ENCODE measurements around the gene FANCC. TPM values are rescaled to one million over a fixed set of nuclear protein-coding genes. Genes with fewer than 3 reads are reported as not detected.

The FANCC gene
- total and polyA plus RNA-seq, 2 of the 4 experiments (the other 2 are of a cell fraction): 4.7 to 6.3 TPM

- DNase-seq: no peak
- Histone ChIP-seq H3K9ac (ENCODE audit: low read depth, low read length) (no peak overlapping the region), H2BK5ac (ENCODE audit: low read depth, low read length, poor library complexity, severe bottlenecking) (no peak overlapping the region), H3K56ac (ENCODE audit: extremely low read depth, insufficient read depth, low read length) (no peak overlapping the region), H3K9me1 (ENCODE audit: insufficient read depth, low read length) (no peaks in the 10 kb centered on the region; the same call in 1 of the 2 replicates), H3K27ac (ENCODE audit: insufficient read depth, low read length) (no peak overlapping the region), H3K14ac (replicated peaks; ENCODE audit: low read depth, low read length) (no peak overlapping the region), H3K4me1 (ENCODE audit: control insufficient read depth, insufficient read depth, low read length) (peaks cover 2% of the 10 kb centered on the region; the same call in 1 of the 2 replicates), H3K23ac (ENCODE audit: low read depth, low read length) (no peak overlapping the region), H4K5ac (ENCODE audit: low read depth, low read length) (no peak overlapping the region), H3K4me3 (ENCODE audit: insufficient read depth, low read depth, low read length) (no peak overlapping the region), H4K91ac (ENCODE audit: insufficient read depth, low read depth, low read length) (no peak overlapping the region), H2AK5ac (ENCODE audit: low read depth, low read length) (no peak overlapping the region), H3K18ac (ENCODE audit: low read depth, low read length) (no peak overlapping the region), H3K9me3 (ENCODE audit: control insufficient read depth, insufficient read depth, low read length) (no peaks in the 10 kb centered on the region), H3K36me3 (ENCODE audit: control insufficient read depth, insufficient read depth, low read length) (no peaks in the 10 kb centered on the region), H4K8ac (ENCODE audit: low read depth in 2 of 2, low read length in 2 of 2) (no peak overlapping the region), H2BK15ac (ENCODE audit: low read depth, low read length) (no peak overlapping the region), H3K4ac (ENCODE audit: low read depth, low read length) (no peak overlapping the region), H3K4me2 (ENCODE audit: low read depth, low read length) (no peak overlapping the region), H2BK120ac (ENCODE audit: low read depth, low read length) (no peak overlapping the region), H2AFZ (replicated peaks; ENCODE audit: low read length, poor library complexity) (no peak overlapping the region), H4K20me1 (ENCODE audit: insufficient read depth, low read length) (no peaks in the 10 kb centered on the region), H3K79me1 (ENCODE audit: low read depth in 1 of 2, low read length in 2 of 2) (no peaks in the 10 kb centered on the region), H2AK9ac (replicated peaks; ENCODE audit: low read depth, low read length, poor library complexity) (no peak overlapping the region), H3K27me3 (ENCODE audit: control insufficient read depth, insufficient read depth, low read length) (no peaks in the 10 kb centered on the region), H2BK20ac (ENCODE audit: low read depth, low read length) (no peak overlapping the region)
- ChIA-PET CTCF (interaction anchor here (1.0 kb wide), 1 partner anchor 33 kb away, joined by 3 read pairs; no protein-coding TSS in a partner anchor), POLR2A (ENCODE audit: unreplicated experiment) (interaction anchor here (0.6 kb wide), 1 partner anchor 453 kb away, joined by 3 read pairs; no protein-coding TSS in a partner anchor)
- no peak for ATAC-seq (ENCODE audit: low read depth)
- no TSS peak for BruUV-seq (replicated peaks)
- in situ Hi-C loops (cut with MboI; ENCODE audit: low sequenced_read_pairs) (no loop called here), intact Hi-C loops (cut with micrococcal nuclease) (loop anchor here (5.0 kb wide), 1 partner anchor 1083 kb away; no protein-coding TSS in a partner anchor), dilution Hi-C loops (cut with HindIII; ENCODE audit: low sequenced_read_pairs, unreplicated experiment) (no loop called here)
- TF ChIP-seq RCOR1 (IDR thresholded peaks at IDR 0.05; ENCODE audit: insufficient replicate concordance, low read length) (no peak), RFX5 (IDR thresholded peaks at IDR 0.05; ENCODE audit: low read depth, low read length) (no peak), MXI1 (IDR thresholded peaks at IDR 0.05; ENCODE audit: borderline replicate concordance, low read depth, low read length) (no peak), FOS (IDR thresholded peaks at IDR 0.05; ENCODE audit: low read depth, low read length) (no peak), USF2 (IDR thresholded peaks at IDR 0.05; ENCODE audit: low read depth, low read length) (no peak), CEBPB (IDR thresholded peaks at IDR 0.05; ENCODE audit: low read depth, low read length) (no peak), CHD1 (IDR thresholded peaks at IDR 0.05; ENCODE audit: low read depth, low read length) (no peak), BHLHE40 (IDR thresholded peaks at IDR 0.05; ENCODE audit: low read depth, low read length) (no peak), MAFK (IDR thresholded peaks at IDR 0.05; ENCODE audit: low read depth, low read length) (no peak), POLR2A (IDR thresholded peaks at IDR 0.05; ENCODE audit: low read depth, low read length) (no peak), CTCF (conservative IDR thresholded peaks at IDR 0.05; ENCODE audit: low read depth, low read length) (no peak), NFE2L2 (IDR thresholded peaks at IDR 0.05; ENCODE audit: low read depth, low read length) (no peak), SMC3 (IDR thresholded peaks at IDR 0.05; ENCODE audit: low read depth, low read length) (no peak), MAZ (IDR thresholded peaks at IDR 0.05; ENCODE audit: borderline replicate concordance, low read depth, low read length) (no peak), RAD21 (IDR thresholded peaks at IDR 0.05; ENCODE audit: low read length) (no peak), ELK1 (IDR thresholded peaks at IDR 0.05; ENCODE audit: borderline replicate concordance, low read depth, low read length) (no peak)
- WGBS, 2 experiments (ENCODE audit: extremely low coverage in 2 of 2, insufficient read length in 1 of 2): 100% methylated on average over 1 of the region's 9 CpGs; no CpG with 5 or more reads in 1 of the 2 experiments
Observed at GRCh38 chr9:95134457-95134881, 183.0 kb downstream of the FANCC start.

Data from IMR-90 (cell line).